HG03159 (cell line): ENCODE data around the gene PTTG1.

ENCODE experiments used
- ATAC-seq: cut with Tn5 transposase; IDR thresholded peaks from one replicate; pipeline ENCODE4 v1.9.1; 2021; ENCODE audit warnings: mild to moderate bottlenecking, moderate library complexity; ENCODE audit not compliant: unreplicated experiment

Gene PTTG1

DNA sequence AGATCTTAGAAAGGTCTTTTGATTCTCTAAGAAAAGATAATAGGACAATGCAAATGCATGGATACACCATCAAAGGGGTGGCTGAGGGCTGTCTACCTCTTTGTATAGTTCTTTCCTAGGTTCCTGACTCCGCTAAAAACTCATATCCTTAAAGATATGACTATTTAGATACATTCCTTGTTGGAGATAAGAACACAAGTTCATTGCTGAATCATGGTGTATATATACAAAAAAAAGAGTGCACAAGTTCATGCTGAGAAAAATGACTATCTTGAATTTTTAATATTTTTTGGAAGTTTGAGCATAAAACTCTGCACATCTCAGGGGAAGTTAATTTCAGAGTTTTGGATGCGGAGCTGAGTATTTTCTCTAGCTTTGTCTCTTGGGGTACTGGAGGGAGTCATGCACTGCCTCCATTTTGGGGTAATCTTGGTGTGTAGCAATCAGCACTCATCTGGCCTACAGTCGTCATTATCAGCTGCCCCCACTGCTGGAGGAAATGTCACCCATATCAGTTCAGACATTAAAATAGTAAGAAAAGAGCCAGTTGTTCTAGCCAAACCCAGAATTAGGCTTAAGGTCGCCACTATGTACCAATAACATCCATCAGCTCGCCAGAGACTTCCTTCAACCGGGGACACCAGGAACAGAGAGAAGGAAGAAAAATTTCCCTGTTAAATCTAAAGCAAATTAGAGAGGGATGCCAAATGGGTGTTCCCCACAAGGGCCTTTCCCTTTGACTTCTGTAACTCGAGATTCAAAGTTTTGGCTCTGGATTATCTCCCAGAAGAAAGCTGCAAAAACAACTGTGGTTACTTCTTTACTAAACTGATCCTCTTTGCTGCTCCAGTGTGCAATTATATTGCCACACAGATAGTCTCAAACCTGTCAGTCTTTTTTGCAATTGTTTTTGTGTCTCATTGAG, 49.0 kb downstream of the PTTG1 start:
- ATAC-seq, result no peak

DNA sequence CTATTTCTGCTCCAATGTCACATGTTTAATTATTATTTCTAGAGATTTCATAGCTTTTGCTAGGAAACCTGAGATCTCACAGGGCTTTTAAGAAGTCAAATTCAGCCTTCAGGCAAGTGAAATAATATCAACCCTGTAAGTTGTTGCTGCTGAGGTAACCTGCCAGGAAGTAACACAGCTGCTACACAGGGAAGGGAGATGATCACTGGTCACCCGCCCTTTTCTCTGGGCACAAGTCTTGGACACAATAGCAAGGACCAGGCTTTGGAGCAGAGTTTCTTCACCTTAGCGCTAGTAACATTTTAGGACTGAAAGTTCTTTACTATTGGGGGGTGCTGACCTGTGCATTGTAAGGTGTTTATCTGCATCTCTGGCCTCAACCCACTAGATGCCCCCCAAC, 50.1 kb downstream of the PTTG1 start:
- ATAC-seq, result no peak

DNA sequence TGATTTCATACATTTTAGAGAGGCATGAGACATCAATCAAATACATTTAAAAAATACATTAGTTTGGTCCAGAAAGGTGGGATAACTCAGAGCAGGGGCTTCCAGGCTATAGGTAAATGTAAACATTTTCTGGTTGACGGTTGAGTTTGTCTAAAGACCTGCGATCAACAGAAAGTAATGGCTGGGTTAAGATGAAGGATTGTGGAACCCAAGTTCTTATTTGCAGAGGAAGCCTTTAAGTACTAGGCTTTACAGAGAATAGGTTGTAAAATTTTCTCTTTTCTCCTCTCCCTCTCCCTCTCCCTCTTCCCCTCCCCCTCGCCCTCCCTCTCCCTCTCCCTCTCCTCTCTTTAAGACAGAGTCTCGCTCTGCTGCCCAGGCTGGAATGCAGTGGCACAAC, 50.8 kb downstream of the PTTG1 start:
- no peak for ATAC-seq

DNA sequence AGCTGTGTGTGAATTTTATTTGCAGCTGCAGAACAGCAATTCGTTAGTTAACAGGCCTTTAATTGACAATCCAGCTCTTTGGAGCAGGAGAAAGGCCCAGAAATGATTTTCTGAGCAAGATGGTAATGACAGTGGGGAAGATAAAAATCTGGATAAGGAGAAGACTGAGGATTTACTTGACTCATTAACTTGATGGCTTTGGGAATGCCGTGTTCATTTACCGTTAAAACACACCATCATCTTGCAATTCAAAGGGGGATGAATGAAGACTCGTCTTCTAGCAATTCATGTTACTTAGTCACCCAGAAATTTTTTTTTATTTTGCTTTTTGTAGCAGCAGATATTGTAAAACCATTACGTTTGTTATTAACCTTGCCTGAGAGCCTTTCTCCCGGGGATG, 52.0 kb downstream of the PTTG1 start:
- no peak for ATAC-seq

DNA sequence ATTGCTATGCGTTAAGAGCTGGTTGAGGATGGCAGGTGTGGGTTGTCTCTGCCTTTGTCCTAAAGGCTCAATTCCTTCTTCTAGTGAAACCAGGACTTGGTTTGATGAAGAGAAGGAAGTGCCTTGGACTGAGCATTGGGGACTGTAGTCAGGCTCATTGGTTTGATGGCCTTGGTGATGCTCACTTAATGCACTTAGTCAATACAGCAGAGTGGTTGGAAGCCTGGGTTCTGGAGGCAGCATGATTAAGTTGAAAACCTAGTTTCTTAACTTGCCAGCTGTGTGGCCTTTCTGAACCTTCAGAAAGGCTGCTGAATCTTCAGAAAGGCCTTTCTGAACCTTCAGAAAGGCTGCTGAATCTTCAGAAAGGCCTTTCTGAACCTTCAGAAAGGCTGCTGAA, 52.4 kb downstream of the PTTG1 start:
- ATAC-seq, result no peak

DNA sequence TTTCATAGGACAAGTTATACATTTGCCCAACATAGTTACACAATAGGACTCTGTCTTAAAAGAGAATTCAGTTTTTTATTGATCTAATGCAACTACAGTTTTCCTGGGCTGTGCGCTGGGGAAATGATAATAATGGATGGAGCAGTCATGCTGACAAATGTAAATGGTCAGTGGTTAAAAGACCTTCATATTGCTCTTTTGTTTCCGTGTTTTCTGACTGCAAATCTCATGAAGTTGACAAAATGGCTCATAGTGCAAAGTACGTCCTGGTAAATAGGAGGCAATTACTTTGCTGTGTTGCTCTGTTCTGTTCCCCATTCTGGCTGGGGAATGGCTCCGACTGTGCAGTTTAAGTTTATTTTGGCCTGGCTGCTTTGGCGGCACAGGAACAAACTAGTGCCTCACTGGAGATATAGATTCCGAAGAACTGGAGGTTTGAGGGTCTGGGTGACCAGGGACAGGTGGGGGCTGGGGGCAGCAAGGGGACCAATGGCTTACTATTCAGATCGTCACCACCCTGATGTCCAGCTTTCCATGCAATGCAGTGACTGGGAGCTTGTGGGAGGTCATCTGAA, 54.3 kb downstream of the PTTG1 start:
- ATAC-seq, result no peak

DNA sequence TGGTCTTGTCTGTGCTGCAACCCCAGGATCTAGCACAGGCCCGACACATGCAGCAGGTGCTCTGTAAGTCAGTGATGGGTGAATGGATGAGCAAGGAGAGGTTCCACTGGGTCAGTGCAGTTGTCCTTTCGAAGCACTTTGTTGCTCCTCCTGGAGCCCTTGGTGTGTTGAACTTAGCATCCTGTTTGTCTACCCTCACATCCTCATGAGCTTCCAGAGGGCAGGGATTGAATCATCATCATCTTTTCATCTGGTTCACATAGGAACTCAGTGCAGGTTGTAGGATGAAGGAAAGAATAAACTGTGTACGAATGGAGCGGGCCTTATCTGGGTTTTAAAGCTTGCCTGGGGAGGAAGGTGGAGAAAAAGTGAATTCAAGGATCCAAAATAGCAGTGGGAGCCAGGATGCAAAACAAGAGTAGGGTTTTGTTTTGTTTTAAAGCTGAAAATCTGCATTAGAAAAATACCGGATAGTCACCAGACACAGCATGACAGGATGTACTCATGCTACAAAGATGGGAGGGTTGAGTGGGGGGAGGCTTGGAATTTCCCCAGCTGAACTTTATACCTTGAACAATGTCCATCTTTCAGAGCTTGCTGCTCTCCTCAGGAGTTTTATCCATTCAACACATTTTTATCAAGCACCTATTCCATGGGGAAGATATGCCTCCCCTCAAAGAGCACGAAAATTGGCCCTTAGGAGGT, 55.8 kb downstream of the PTTG1 start:
- no peak for ATAC-seq

DNA sequence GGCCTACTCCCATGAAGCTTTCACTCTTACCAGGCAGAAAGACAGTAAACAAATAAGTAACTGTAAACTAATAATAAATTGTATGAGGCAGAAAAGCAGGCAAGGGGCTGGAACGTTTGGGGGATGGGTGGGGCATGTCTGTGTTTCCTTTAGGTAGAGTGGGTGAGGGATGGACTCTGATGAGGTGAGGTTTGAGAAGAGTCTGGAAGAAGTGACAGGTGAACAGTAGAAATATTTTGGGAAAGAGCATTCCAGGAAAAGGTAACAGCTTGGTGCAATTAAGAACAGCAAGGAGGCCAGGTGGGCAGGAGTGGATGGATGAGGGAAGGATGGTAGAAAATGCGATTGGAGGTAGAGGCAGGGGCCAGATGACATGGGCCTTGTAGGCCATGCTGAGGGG, 56.5 kb downstream of the PTTG1 start:
- ATAC-seq, result no peak
